Caki2 (cell line): Measurements from ENCODE around the gene NRL. TPM values are rescaled to one million over a fixed set of nuclear protein-coding genes. Genes with fewer than 3 reads are reported as not detected.

Experiments
- DNase-seq: peaks from one replicate; pipeline ENCODE4 v3.0.0-alpha.2; 2015; ENCODE audit warnings: low read depth
- in situ Hi-C: cut with HindIII; loops from 2 replicates; pipeline ENCODE4 v1.10.0; 2016; ENCODE audit warnings: low sequenced_read_pairs, low pct_unique_long_range_greater_than_20kb, mixed read lengths
- total RNA-seq: library from RNA; depleted of rRNA; stranded (reverse); fragments of >200 nt; shearing (Covaris generic); gene quantifications from 2 replicates; pipeline ENCODE4 v1.2.3, GENCODE V29; 2014; ENCODE audit warnings: low replicate concordance

The NRL gene
- total RNA-seq, 1 experiment from 2014 or later, result 1.8 TPM

DNA sequence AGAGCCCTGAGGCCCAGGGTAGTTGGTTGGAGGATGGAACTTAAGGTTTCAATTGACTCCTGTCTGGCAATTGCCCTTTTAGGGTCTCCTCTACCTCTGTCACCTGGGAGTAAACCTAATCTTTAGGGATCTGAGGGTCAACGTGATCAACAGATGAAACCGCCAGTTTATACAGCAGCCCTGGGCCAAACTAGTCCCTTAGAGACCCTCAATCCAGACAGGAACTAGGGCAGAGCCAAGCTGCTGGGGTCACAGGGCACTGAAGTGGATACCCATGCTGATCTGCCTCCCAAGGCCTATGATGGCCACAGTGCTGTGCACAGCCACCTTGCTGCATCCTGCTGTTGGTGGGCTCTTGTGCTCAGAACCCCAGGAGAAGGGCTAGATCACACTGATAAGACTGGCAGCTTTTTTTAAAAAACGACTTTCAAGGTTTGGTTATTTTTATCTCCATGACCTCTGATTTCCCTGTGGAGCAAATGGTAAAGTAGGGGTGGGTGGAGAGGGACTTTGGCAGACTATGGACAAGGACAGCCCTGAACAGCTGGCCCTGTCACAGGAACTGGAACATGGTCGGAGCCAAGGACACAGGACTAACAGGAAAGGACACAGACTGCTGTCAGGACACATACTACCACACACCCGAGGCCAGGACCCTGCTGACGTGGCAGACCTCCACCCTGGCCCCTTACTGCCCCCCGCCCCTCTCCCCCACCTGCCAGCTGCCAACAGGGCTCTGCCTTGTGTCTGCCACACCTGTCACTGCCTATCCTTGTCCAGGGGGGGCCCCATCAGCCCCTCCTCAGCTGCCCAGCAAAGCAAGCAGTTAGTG lies 16.2 kb upstream of the NRL start:
- no peak for DNase-seq
- in situ Hi-C loops, result no loop called here

DNA sequence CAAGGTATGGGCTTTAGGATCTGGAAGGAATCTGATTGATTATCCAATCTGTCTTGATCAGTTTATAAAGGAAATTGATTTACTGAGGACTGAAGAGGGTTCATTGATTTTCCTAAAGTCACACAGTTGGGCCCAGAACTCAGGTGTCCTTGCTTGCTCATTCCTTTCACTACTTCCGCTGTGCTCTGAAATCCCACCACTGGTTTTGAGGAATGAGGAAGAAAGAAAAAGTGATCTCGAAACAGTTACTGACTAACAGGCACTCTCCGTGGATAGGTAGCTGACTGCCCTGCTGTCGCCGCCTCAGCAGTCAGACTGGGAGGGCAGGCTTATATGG lies 15.6 kb upstream of the NRL start, which contains the start of gene FITM1:
TSS of gene FITM1 (plus strand) at position 280 of the 337 bp plus-strand sequence. CDS start 905 bp downstream, outside the sequence.
- in situ Hi-C loops, result no loop called here
- DNase-seq, result no peak

DNA sequence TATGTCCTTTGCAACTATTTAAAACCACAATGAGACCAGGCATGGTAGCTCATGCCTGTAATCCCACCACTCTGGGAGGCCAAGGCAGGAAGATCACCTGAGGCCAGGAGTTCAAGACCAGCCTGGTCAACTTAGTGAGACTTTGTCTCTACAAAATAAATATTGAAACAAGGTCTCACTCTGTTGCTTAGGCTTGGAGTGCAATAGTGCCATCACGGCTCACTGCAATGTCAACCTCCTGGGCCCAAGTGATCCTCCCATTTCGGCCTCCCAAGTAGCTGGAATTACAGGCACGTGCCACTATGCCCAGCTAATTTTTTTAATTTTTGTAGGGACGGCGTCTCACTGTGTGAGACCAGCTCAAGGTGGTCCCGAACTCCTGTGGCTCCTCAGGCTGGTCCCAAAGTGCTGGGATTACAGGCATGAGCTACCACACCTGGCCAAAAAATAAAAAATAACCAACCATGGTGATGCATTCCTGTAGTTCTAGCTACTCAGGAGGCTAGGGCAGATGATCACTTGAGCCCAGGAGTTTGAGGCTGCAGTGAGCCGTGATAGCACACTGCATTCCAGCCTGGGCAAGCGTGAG lies 14.8 kb upstream of the NRL start:
- in situ Hi-C loops, result no loop called here
- no peak for DNase-seq

DNA sequence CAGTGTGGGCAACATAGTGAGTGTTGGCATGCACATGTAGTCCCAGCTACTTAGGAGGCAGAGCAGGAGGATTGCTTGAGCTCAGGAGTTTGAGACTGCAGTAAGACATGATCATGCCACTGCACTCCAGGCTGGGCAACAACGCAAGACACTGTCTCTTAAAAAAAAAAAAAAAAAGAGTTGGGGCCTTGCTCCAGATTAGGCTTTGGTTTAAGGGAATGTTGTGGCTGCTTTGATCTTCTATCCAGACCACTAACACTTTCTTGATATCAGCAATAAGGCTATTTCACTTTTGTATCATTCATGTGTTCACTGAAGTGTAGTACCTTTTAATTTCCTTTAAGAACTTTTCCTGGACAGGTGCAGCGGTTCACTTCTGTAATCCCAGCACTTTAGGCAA lies 12.9 kb upstream of the NRL start:
- in situ Hi-C loops, result no loop called here

DNA sequence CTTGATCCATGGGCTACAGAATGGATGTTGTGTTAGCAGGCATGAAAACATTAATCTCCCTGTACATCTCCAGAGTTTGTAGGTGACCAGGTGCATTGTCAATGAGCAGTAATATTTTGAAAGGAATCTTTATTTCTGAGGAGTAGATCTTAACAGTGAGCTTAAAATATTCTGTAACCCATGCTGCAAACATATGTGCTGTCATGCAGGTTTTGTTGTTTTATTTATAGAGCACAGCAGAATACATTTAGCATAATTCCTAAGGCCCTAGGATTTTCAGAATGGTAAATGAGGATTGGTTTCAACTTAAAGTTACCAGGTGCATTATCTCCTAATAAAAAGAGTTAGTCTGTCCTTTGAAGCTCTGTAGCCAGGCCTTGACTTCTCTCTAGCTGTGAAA lies 12.2 kb upstream of the NRL start:
- no peak for DNase-seq
- in situ Hi-C loops, result no loop called here

More for the DNA sequence above, 12.9 kb upstream of the NRL start:
- DNase-seq, result no peak

DNA sequence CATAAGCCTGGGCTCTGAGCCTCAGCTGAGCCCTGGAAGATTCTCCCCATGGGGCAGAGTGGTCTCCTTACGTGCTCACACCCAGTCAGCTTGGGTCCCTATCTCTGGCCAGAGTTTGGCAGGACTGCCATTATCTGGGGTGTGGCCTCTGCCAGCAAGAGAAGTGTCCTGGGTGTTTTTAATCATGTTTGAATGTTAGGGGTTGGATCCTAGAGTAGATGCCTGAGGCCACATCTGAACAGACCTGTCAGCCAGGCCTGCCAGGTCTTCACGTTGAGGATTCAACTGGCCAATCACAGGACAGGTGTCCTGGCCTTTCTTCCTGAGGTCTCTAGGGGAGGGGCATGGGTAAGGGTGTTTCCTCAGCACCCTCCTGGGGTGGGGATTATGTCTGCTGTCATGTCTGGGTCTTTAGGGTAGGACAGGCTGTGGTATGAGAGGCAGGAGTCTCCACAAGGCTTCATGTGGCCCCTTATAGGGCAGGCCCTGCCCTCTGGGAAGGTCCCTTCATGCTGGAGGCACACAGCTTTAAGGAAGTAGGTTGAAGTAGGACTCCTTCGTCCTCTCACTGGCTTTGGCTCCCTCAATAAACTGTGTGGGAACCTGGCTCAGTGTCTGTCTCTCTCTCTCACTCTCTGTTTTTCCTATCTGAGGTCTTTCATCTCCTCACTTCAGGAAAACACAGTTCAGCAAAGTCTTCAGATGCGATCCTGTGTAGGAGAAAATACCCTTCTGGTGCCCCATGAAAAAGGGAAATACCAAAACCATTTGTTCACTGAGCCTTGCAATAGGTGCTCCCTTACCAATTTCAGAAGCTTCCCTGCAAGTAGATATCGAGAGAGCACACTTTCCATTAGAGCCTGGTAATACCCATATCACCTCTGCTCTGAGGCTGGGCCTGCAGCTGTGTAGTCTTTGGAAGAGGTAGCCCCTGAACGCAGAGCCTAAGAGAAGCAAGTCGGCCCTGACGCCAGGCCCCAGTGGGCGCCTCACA lies 9.0 kb upstream of the NRL start:
- in situ Hi-C loops, result no loop called here
- DNase-seq, result no peak

DNA sequence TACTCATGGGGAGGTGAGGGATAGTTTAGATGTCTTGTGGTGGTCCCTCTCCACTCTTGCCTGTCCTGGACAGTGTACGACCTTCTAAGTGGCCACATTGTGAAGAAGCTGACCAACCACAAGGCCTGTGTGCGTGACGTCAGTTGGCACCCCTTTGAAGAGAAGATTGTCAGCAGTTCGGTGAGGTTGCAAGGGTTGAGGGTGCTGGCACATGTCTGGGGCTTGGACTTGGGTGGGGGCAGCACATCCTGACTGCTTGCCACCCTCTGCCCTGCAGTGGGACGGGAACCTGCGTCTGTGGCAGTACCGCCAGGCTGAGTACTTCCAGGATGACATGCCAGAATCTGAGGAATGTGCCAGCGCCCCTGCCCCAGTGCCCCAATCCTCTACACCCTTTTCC lies 8.1 kb upstream of the NRL start:
- DNase-seq, result no peak
- in situ Hi-C loops, result no loop called here

DNA sequence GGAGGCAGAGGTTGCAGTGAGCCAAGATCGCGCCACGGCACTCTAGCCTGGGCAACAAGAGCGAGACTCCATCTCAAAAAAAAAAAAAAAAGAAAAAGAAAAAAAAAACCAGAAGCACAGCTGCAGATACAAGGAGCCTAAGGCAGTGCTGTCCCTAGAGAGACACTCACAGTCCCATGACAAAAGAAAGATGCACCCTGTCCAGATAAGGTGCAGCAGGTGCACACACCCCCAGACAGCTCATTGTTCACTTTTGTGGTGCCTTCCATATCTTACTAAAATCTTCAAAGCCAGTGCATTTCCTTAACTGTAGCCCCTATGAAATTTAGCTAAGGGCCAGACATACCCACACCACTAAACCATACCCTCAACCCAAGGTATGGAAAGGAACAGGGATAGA lies 7.7 kb upstream of the NRL start:
- in situ Hi-C loops, result no loop called here
- no peak for DNase-seq

DNA sequence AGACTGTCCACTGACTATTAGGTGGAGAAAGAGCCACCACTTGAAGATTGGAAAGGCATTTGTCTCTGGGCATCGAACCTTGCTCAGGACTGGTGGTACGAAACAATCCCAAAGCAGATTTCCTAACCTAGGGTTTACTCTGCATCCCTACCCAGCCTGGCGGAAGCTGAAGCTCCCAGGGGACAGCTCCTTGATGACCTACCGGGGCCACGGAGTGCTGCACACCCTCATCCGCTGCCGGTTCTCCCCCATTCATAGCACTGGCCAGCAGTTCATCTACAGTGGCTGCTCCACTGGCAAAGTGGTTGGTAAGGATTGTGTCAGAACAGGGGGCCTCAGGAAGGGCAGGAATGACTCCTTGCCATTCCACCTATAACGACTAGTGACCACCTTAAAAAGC lies 6.5 kb upstream of the NRL start:
- in situ Hi-C loops, result no loop called here
- DNase-seq, result no peak

DNA sequence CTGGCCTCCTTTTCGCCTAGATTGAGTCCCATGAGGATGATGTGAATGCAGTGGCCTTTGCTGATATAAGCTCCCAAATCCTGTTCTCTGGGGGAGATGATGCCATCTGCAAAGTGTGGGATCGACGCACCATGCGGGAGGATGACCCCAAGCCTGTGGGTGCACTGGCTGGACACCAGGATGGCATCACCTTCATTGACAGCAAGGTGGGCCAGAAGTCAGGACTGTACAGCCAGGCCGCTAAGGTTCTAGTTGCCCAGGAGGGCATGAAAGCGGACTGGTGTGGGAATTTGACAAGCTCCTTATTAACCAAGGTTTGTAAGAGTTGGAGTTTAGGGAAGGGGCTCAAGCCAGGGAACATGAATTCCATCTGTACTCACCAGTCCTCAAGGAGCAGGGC lies 4.9 kb upstream of the NRL start:
- no peak for DNase-seq
- in situ Hi-C loops, result no loop called here

DNA sequence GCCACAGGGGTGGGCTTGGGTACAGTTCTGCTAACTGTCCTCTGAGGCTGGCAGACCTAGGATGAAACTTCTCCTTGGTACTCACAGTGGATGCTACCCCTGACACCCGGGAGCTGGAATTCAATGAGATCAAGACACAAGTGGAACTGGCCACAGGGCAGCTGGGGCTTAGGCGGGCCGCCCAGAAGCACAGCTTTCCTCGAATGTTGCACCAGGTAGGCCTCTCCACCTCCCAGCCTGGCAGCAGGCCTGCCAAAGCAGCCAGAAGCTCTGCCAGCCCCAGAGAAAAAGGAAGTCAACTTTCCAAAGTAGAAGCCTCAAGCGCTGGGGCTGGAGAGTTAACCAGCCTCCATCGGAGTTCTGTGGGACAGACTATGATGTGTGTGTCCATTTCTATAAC lies 2.4 kb upstream of the NRL start:
- in situ Hi-C loops, result no loop called here

DNA sequence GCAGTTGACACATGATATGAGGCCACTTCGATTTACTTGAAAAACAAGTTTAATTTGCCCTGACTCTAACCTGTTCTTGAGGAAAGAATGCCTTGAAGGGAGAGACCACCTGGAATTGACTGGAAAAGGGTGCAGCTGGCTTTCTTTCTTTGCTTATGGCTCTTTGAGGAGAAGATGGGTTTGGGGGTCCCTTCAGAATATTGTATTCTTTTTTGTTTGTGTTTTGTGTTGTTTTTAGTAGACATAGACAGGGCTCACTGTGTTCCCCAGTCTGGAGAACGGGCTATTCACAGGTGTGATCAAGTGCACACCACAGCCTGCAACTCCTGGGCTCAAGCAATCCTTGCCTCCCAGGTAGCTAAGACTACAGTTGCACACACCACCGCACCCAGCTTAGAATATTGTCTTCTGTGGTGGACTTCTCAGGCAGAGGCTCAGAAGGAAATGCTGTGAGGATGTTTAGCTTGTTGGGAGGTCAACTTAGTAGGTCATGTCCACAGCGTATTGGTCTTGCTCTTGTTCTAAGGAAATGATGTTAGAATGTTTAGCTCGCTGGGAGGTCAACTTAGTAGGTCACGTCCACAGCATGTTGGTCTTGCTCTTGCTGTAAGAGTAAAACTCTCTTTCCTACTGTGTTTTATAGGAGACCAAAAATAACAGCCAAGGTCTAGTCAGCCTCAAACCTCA lies 1.5 kb upstream of the NRL start:
- in situ Hi-C loops, result no loop called here
- no peak for DNase-seq

More for the DNA sequence above, 2.4 kb upstream of the NRL start:
- no peak for DNase-seq

DNA sequence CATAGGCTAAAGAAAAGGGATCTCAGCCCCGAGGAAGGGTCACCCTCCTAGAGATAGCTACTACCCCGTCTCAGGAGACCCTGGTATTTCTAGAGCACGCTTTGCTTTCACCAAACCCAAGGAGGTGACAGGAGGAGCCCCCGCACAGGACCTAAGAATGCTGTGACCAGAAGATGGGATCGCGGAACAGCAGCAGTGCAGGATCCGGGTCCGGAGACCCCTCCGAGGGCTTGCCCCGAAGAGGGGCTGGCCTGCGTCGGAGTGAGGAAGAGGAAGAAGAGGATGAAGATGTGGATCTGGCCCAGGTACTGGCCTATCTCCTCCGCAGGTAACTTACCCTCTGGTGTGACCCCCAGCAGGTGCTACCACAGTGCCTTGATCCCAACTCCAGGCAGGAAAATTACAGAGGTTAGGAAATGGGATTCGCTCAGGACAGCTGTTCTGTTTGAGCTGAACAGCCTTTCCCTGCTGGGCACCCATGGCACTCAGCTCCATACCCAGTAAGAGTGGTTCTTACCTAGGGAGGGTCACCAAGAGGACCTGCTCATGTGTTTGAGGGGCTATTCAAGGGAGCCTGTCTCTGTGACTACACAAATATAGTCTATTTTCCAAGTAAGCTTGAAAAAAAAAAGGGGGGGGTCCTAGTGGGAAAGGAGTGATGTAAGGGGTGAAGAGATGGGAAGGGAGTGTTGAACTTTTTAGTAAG lies 826 bp upstream of the NRL start:
- DNase-seq, result no peak
- in situ Hi-C loops, result no loop called here

DNA sequence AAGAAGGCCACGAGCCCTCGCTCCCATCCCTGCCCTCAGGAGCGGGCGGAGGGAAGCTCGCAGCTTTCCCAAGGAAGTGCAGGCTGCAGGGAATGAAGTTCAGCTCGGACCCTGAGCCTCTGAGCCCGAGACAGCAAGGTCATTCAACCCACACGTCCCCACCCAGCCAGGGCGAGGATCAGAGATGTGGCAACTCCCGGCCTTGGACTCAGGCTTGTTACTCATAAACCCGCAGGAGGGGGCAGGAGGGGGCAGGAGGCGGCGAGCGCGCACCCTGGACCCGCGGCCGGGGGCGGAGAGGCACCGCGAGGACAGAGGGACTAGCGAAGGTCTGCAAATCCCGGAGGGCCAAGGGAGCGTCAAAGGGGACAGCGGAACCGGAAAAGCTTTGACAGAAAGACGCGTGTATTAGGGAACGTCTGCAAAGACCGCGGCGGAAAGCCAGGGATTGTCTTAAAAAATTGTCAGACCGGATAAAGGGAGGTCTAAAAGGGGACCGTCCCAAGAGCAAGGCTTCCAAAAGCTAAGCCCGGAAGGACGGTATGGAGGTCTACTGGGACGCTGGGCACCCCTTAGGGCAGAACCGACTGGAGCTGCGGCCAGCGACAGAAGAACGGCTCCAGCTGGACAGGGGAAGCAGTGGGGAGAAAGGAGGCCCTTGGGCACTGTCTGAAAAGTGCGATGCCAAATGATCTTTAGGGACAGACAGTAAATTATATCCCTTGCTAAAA lies 783 bp downstream of the NRL start:
- in situ Hi-C loops, result no loop called here
- DNase-seq, result peak; percentile 92

DNA sequence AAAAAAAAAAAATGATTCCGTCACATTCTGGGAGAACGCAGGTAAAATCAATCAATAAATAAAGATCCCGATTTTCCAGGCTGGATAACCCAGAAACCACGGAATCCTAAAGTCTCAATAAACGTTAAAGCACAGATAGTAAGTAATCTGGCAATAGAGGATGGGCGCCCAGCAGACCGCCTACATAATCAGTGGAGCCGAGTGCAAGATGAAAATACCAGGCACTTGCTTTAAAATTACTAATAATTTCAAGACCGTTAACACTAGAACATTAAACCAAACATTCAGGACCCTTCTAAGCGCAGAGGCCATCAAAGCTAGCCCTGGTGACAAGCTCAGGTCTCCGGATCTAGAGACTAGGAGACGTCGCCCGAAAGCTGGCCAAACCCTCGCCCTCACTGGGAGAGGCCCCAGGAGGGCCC lies 1.4 kb downstream of the NRL start:
- in situ Hi-C loops, result no loop called here
- DNase-seq, result no peak

DNA sequence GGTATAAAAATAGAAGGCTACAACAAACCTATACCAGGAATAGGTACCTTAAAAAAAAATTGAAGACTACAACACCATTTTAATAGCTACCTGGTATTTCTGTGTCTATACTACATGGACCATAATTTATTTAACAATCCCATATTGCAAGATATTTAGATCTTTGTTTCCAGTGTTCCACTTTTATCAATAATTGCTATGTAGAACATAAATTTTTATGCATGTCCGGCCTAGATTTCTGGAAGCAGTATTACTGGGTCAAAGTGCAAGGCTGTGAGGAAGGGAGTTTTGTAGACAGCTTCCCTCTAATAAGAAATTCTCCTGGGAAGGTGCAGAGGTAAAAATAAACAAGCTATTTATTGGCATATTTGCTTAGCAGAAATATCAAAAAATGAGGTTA lies 4.2 kb downstream of the NRL start:
- in situ Hi-C loops, result no loop called here

DNA sequence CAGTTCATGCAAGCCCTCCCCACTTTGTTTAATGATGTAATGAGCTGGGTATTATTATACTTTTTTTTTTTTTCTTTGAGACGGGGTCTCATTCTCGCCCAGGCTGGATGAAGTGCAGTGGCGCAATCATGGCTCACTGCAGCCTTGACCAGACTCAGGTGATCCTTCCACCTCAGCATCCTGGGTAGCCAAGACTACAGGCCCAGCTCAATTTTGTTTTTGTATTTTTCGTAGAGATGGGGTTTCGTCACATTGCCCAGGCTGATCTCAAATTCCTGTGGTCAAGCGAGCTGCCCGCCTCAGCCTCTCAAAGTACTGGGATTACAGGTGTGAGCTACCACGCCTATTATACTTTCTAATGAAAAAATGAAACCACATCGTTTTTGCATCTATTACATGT lies 4.7 kb downstream of the NRL start:
- in situ Hi-C loops, result no loop called here
- DNase-seq, result no peak

More for the DNA sequence above, 4.2 kb downstream of the NRL start:
- no peak for DNase-seq
